Activated T-helper 1 cell treated with anti-CD3 and anti-CD28 coated beads, Interleukin-2, amount 50 U/mL, for 16 hours (primary cell): ENCODE results near the gene VPS72.

ENCODE experiments used
- DNase-seq, 2 donors: peaks; one replicate each; pipeline ENCODE4 v3.0.0-alpha.2; 2020; ENCODE audit warnings: low read depth in 1 of 2, low spot score in 1 of 2

VPS72 gene

DNA sequence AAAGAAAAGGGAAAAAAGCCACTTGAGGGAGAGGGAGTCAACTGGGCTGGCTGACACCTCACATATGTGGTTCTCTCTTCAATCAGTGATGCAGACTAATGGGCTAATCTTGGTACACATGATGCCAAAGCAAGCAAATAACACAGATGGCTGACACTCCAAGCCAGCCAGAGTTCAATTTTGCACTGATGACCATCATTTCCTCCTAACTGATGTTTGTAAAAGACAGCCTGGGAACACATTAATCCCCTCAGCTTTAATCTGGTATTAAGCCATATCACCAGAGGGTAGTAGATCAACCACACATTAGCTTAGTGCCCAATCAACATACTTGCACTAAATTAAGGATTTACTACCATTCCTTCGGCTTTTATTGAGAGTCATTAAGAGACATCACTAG, 2.8 kb downstream of the VPS72 start:
- DNase-seq: no peak

- DNase-seq: no peak
Measured at GRCh38 chr1:151184211-151184610, 5.8 kb downstream of the VPS72 start.

- DNase-seq: no peak
Measured at GRCh38 chr1:151176514-151177045, 13.4 kb downstream of the VPS72 start.

DNA sequence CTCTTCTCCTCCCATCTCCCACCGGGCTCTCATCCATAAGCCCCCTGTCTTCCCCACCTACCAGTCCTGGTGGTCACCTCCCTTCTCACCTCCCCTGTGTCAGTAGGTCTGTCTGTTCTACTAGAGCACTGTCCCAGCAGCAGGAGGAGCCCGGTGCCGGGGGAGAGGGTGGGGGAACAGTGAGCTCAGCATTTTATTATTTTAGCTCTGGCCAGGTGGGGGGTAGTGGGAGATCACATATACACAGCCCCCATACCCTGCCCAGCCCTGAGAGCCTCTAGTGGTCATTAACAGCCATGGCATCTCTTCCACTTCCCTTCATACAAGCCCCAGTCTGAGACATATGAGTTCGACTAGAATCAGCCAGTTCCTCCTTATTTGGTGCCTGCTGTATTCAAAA, 14.1 kb downstream of the VPS72 start, which contains the start of gene TMOD4:
Gene TMOD4, minus strand, starts transcription at position 119 of the 400 bp plus-strand sequence. CDS start 1,106 bp downstream, outside the sequence.
- no peak for DNase-seq

DNA sequence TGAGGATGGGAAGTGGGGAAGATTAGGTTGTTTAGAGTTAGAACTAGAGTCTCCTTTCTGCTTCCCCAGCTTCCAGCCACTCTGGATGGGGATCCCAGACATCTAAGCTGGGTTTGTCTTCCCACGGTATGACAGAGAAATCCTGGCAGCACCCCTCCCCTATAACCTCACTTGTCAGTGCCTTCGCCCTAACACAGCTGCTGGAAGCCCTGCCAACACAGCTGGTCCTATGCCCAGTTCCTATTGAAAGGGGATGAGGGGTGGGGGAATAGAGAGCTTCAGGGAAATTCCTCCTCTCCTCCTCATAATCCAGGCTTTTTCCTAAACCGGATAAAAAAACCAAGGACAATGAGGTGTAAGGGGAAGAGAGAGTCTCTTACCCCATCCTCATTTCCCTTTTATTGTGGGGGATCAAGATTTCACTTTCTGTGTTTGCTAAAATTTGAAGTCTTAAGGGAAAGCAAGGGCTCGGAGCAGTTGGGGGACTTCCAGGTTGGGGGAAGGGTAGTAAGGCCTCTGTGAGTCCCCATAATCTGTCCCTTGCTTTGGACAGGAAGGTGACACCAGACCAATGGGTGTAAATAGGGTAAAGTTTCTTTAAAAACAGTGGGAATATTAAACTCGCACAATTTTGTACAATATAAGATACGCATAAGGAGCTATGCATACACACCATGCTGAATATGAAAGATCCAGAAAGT, 14.8 kb downstream of the VPS72 start:
- DNase-seq: no peak

- DNase-seq: no peak
Measured at GRCh38 chr1:151171190-151171589, 18.8 kb downstream of the VPS72 start.

- DNase-seq: no peak
Measured at GRCh38 chr1:151167116-151167515, 22.9 kb downstream of the VPS72 start.

- no peak for DNase-seq
Measured at GRCh38 chr1:151166505-151166956, 23.5 kb downstream of the VPS72 start.

GRCh38 chr1:151165738-151166504, 24.1 kb downstream of the VPS72 start, which contains the start of the genes LYSMD1 and SCNM1:
TSS of gene LYSMD1 (minus strand) at chr1:151165902. CDS start at chr1:151165258, 644 bp downstream.
TSS of gene SCNM1 (plus strand) at chr1:151166144. CDS start at chr1:151166153, 9 bp downstream.
- peak; percentile 91 to 92 for DNase-seq

GRCh38 chr1:151165281-151165737, 24.7 kb downstream of the VPS72 start:
- no peak for DNase-seq

DNA sequence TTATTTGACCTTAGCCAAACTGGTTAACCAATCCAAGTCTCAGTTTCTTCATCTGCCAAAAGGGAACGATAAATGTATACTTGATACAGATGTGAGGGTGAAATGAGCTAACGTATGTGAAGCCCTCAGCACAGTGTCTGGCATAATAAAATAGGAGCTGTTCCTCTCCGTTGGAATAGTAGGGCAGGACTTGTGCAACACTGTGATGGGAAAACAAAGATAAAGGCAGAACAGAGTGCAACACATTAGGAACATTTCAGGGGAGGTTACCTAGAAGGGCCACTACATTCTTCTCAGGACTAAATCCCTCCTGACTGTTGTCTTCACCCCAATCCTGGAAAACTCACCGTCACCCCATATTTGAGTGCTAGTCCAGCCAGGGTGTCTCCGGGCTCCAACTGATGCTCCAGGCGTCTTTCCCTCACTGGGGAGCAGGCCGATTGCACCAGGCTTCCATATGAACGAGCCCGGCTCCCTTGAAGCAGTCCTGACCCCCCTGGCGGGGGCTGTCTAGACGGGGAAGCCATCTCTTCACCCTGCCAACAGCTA, 25.2 kb downstream of the VPS72 start:
- DNase-seq: no peak

DNA sequence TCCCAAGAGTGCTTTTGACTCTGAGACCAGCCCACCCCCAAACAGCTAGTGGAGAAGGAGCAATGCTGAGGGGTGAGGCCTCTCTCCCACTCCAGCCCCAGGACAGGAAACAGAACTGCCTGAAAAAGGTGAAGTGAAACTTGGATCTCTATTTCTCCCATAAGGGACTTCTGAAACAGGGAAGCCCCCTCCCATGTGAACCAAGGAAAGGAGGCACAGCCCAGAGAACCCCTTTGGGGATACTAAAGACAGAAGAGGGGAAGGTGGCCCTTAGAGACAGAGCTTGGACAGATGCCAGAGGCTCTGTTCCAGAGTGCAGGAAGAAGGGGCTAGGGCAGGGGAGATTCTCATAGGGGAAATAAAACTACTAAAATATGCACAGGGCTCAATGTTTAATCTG, 30.6 kb downstream of the VPS72 start:
- DNase-seq: no peak

DNA sequence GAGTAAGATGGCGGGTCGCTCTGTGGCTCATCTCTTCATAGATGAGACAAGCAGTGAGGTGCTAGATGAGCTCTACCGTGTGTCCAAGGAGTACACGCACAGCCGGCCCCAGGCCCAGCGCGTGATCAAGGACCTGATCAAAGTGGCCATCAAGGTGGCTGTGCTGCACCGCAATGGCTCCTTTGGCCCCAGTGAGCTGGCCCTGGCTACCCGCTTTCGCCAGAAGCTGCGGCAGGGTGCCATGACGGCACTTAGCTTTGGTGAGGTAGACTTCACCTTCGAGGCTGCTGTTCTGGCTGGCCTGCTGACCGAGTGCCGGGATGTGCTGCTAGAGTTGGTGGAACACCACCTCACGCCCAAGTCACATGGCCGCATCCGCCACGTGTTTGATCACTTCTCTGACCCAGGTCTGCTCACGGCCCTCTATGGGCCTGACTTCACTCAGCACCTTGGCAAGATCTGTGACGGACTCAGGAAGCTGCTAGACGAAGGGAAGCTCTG, 31.2 kb downstream of the VPS72 start:
- DNase-seq: no peak

- DNase-seq: no peak
Measured at GRCh38 chr1:151158326-151158725, 31.7 kb downstream of the VPS72 start.

DNA sequence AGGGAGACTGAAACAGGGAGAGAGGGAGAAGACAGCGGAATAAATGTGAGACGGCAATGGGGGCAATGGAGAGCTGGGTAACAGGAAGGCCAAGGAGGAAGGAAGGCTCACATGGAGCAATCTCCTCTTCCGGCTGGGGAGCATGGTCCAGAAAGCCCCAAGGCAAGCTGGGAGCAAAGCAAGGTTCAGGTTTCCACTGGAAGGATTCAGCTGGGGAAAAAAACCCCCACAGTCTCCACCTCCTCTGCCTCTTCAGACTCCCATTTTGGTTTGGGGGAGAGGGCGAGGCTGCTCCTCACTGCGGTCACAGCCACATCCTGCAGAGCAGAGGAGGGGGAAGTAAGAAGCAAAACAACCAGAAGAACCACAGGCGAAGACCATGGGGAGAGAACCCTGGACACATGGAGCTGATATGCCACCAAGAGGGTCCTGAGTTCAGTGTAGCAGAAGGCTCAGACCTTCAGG, 32.9 kb downstream of the VPS72 start:
- peak; percentile 33 to 38 for DNase-seq

- DNase-seq: peak; percentile 44 to 67
Measured at GRCh38 chr1:151156515-151156819, 33.5 kb downstream of the VPS72 start, which contains the start of gene TNFAIP8L2. TSS of gene TNFAIP8L2 (plus strand) at chr1:151156649. CDS start at chr1:151158698, 2,049 bp downstream.

DNA sequence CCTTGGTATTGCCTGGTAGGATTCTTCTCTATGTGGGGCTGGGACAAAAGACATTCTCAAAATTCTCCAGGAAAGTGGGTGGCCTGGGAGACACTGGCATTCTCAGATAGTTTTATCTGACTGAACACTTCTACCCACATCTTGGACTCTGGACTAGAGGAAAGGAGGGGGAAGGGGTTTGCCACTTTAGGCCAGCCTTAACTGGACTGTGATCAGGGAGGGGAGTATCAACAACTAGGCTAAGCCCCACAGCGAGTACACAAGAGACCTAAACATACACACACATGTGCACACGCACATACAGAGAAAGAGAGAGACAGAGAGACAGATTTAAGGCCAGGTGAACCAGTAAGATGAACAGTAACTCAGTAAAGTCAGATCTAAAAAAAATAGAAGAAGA, 42.3 kb downstream of the VPS72 start:
- DNase-seq: no peak

DNA sequence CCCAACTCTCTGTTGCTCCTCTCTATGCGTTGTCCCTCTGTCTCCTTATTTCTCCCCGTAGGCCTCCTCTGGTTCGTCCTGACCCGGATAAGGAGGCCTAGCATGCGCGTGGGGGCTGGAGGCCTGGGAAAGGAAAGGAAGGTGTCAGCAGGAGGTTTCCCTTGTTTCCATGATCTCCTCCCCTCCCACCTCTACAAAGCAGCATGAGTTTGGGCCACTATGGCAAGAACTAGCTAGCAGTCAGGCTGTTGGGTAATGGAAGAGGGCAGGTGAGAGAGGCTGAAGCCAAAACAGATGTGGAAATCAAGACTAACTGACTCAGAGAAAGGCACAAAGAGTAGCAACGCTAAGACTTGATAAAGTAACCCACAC, 42.9 kb downstream of the VPS72 start:
- DNase-seq: no peak

GRCh38 chr1:151146412-151147131, 43.4 kb downstream of the VPS72 start, which contains the start of gene SEMA6C:
TSS of gene SEMA6C (minus strand) at chr1:151146631. CDS start at chr1:151142621, 4,010 bp downstream.
- peak; percentile 65 to 81 for DNase-seq

DNA sequence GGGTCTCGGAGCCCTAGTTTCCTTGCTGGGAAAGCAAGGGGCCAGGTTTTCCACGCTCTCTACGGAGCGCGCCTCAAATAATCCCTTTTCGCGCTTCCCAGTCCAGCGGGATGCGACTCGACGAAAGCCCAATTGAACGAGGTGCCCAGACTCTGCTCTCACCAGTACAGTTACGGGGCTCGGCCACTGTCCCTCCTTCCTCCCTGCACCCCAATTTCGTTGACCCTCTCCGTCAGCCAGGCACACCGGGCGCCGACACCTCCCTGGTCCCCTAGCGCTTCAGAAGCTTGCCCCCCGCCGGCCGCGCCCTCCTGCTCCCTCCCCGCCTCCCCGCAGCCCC, 44.0 kb downstream of the VPS72 start:
- no peak for DNase-seq
